GM19193 (cell line): Measurements from ENCODE around the gene SLC50A1.

Source experiments
- POLR2A ChIP-seq: IDR thresholded peaks from 4 replicates; pipeline ENCODE4 v1.6.1; 2011; ENCODE audit not compliant: insufficient read depth, insufficient read length; ENCODE audit errors: extremely low read depth

SLC50A1 gene

GRCh38 chr1:155174324-155175280, 39.0 kb downstream of the SLC50A1 start:
- no peak for TF ChIP-seq POLR2A

DNA sequence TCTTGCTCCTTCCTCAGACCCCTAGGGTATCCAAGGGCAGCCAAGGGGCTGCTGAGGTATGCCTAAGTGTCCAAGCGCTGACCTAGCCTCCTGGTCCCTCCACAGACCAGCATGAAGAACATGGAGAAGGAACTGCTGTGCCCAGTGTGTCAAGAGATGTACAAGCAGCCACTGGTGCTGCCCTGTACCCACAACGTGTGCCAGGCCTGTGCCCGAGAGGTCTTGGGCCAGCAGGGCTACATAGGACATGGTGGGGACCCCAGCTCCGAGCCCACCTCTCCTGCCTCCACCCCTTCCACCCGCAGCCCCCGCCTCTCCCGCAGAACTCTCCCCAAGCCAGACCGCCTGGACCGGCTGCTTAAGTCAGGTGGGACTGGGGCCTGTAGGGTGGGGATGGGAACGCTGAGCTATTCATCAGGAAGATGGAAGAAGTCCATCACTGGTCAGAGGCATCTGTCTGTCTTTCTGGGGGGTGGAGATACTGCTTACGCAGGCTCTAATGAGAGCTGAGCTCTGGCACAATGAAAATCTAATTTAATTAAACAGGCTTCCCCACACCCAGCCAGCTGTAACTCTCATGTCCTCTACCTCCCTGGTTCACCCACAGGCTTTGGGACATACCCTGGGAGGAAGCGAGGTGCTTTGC, 39.8 kb downstream of the SLC50A1 start:
- TF ChIP-seq POLR2A = no peak

- no peak for TF ChIP-seq POLR2A
These were observed 40.3 kb downstream of the SLC50A1 start for GRCh38 chr1:155175927-155176371.

DNA sequence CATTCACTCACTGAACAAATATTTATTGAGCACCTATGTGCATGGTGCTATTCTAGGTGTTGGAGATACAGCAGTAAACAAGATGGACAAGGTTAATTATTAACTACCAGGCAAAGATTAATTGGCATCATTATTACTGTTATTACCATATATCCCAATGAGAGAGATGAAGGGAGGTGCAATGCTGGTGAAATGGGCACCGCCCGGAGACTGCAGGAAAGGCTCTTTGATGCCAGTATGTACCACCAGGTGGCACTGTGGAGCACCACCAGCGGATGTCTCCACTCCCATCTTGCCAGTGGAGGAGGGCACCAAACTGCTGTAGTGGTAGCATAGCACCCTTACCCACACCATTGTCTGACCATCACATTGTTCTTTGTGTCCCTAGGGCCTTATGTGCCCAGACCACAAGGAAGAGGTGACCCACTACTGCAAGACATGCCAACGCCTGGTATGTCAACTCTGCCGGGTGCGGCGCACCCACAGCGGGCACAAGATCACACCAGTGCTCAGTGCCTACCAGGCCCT, 41.0 kb downstream of the SLC50A1 start:
- TF ChIP-seq POLR2A = no peak

- TF ChIP-seq POLR2A = no peak
These were observed 41.7 kb downstream of the SLC50A1 start for GRCh38 chr1:155177192-155177917.

- no peak for TF ChIP-seq POLR2A
These were observed 42.2 kb downstream of the SLC50A1 start for GRCh38 chr1:155177918-155178281.

- no peak for TF ChIP-seq POLR2A
These were observed 42.9 kb downstream of the SLC50A1 start for GRCh38 chr1:155178441-155179111.

GRCh38 chr1:155179112-155180031, 43.7 kb downstream of the SLC50A1 start:
- TF ChIP-seq POLR2A = no peak

DNA sequence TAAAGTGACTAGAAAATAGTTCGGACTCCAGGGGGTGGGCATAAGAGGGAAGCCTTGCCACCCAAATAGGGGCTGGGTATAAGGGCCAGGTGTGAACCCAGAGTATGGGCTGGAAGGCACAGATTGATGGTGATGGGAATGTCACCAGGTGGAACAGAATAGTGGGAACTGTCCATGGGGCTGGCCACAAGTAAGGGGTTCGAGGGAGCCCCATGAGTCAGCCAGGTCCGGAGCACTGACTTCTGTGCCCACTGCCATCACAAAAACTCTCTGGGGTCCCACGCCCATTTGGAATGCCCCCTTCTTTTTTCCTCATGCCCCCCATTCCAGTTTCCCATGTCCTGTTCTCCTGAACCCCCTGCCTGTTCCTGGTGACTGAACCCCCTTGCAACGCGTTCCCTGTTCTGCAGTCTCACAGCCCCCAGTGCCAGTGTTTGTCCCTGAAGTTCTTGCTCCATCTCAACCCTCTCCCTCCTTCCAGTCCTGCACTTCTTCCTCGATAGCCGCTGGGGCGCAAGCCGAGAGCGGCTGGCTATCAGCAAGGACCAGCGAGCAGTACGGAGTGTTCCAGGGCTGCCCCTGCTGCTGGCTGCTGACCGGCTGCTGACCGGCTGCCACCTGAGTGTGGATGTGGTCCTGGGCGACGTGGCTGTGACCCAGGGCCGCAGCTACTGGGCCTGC, 45.9 kb downstream of the SLC50A1 start:
- no peak for TF ChIP-seq POLR2A

DNA sequence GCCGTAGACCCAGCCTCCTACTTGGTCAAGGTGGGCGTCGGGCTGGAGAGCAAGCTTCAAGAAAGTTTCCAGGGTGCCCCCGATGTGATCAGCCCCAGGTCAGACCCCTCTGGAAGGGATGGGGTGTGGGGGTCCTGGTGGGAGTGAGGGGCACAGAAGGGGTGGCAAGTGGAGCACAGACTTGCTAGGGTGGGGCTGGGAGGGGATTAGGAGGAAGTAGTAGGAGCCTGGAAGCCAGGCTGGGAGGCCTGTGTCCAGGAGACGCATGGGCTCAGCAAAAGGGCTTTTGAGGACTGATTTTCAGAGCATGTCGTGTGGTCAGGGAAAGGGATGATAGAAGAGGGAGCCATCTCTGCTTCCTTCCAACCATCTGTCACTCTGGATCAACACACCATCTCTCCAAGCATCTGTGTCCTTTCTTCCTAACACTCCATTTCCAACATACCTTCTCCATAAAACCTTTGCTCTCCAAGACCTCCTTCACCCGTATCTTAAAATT, 46.4 kb downstream of the SLC50A1 start:
- TF ChIP-seq POLR2A = no peak

DNA sequence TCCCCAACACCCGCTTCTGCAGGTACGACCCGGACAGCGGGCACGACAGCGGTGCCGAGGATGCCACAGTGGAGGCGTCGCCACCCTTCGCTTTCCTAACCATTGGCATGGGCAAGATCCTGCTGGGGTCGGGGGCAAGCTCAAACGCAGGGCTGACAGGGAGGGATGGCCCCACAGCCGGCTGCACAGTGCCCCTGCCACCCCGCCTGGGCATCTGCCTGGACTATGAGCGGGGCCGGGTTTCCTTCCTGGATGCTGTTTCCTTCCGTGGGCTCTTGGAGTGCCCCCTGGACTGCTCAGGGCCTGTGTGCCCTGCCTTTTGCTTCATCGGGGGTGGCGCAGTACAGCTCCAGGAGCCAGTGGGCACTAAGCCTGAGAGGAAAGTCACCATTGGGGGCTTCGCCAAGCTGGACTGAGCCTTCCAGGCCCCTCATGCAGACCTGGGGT, 48.1 kb downstream of the SLC50A1 start:
- no peak for TF ChIP-seq POLR2A

GRCh38 chr1:155184351-155184811, 48.7 kb downstream of the SLC50A1 start:
- TF ChIP-seq POLR2A = no peak
